SK-N-SH (cell line): Measurements from ENCODE around the gene CRELD2.

Experiments used
- CTCF ChIP-seq: fragments of 200-600 bp; sonication (generic); IDR thresholded peaks from 2 replicates; pipeline ENCODE4 v1.6.1; 2017; ENCODE audit warnings: antibody characterized with exemption, mild to moderate bottlenecking, moderate library complexity
- SMC3 ChIP-seq: IDR thresholded peaks from 2 replicates; pipeline ENCODE4 v1.6.1; 2012; ENCODE audit warnings: low read depth, low read length, improper control_type of control experiment

- TF ChIP-seq SMC3 (no peak), CTCF (no peak)
Measured at GRCh38 chr22:49905465-49905864, 13.0 kb upstream of the CRELD2 start.
